CMK (cell line): ENCODE measurements around the gene LTBP4.

Experiments
- DNase-seq: peaks from one replicate; pipeline ENCODE4 v3.0.0-alpha.2; 2010; ENCODE audit warnings: low read depth

Gene LTBP4

GRCh38 chr19:40597329-40597838 is 3.8 kb upstream of the LTBP4 start:
- DNase-seq, result no peak

GRCh38 chr19:40598121-40598917 is 2.9 kb upstream of the LTBP4 start:
- DNase-seq, result no peak

- DNase-seq, result no peak
These were observed 2.3 kb upstream of the LTBP4 start for GRCh38 chr19:40598918-40599307.

GRCh38 chr19:40599331-40599901 is 1.8 kb upstream of the LTBP4 start:
- DNase-seq, result no peak

- DNase-seq, result no peak
These were observed 1.1 kb upstream of the LTBP4 start for GRCh38 chr19:40599902-40600569.

GRCh38 chr19:40600570-40601133 is 517 bp upstream of the LTBP4 start:
- no peak for DNase-seq

- no peak for DNase-seq
These were observed 1.9 kb downstream of the LTBP4 start for GRCh38 chr19:40603071-40603388.

GRCh38 chr19:40603389-40604170 is 2.4 kb downstream of the LTBP4 start:
- peak; percentile 96 for DNase-seq

- DNase-seq, result no peak
These were observed 3.0 kb downstream of the LTBP4 start for GRCh38 chr19:40604171-40604646.

- DNase-seq, result no peak
These were observed 3.6 kb downstream of the LTBP4 start for GRCh38 chr19:40604647-40605215.

- DNase-seq, result no peak
These were observed 4.2 kb downstream of the LTBP4 start for GRCh38 chr19:40605216-40605971.

GRCh38 chr19:40607311-40608239 is 6.4 kb downstream of the LTBP4 start:
- no peak for DNase-seq

GRCh38 chr19:40608240-40608621 is 7.1 kb downstream of the LTBP4 start:
- DNase-seq, result no peak

- DNase-seq, result no peak
These were observed 7.8 kb downstream of the LTBP4 start for GRCh38 chr19:40608957-40609356.

- DNase-seq, result peak; percentile 94
These were observed 8.6 kb downstream of the LTBP4 start for GRCh38 chr19:40609561-40610395.

- no peak for DNase-seq
These were observed 9.4 kb downstream of the LTBP4 start for GRCh38 chr19:40610396-40611064.

GRCh38 chr19:40611096-40611495 is 9.9 kb downstream of the LTBP4 start:
- DNase-seq, result no peak
